Epithelial cell of esophagus (primary cell): ENCODE results near the gene APEX1.

Source experiments
- DNase-seq: peaks from one replicate; pipeline ENCODE4 v3.0.0; 2010; ENCODE audit warnings: low read depth
- H3K4me3 ChIP-seq: 2 replicates; pipeline ENCODE4 v1.5.1; 2011; ENCODE audit warnings: mild to moderate bottlenecking, low read length, control low read depth
- TF ChIP-seq, protein P1 (sequence below): IDR thresholded peaks from 2 replicates; pipeline ENCODE4 v1.5.1; 2011; ENCODE audit warnings: low read depth, mild to moderate bottlenecking, low read length, control low read depth, inconsistent platforms; ENCODE audit not compliant: insufficient read depth; ENCODE audit errors: missing control alignments

APEX1 gene

DNA sequence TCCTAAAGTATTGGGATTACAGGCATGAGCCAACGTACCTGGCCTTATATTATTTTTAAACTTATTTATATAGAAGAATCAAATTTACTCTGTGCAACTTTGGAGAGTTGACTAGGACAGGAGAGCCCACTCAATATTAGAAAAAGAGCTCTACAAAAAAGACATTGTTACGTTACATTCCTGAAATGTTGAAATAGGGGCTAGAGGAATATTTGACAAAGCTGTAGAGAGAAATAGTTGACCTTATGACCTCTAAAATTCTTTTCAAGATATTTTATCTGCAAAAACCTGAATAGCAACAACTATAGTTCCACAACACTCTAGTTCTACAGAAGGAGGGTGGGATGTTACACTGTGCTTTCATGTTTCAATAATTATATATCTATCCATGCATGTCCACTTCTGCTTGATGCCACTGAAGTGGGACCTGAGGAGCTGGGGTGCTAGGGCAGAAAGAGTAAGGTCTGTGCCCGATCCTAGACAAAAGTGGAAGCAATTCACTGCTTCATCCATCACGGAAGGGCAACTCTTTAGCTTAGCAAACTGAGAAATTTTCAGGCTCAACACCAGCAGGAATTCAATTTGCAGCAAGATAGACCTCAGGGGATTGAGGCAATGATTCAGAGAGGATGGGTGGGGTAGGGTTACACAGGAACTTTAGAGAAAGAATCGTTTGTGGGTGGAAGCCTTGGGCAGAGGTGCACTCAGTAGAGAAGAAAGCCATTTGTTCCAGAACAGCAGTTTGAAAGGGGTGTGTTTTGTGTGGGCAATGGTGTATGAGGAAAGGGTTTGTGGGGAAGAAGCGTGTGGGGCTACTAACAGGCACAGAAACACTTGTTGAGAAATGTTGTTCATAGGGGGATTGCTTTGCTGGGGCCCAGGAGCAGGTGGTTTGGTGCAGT, 34.3 kb downstream of the APEX1 start:
- H3K4me3 ChIP-seq = no peak overlapping the region
- peak; percentile 79 for DNase-seq
- TF ChIP-seq, protein P1, sequence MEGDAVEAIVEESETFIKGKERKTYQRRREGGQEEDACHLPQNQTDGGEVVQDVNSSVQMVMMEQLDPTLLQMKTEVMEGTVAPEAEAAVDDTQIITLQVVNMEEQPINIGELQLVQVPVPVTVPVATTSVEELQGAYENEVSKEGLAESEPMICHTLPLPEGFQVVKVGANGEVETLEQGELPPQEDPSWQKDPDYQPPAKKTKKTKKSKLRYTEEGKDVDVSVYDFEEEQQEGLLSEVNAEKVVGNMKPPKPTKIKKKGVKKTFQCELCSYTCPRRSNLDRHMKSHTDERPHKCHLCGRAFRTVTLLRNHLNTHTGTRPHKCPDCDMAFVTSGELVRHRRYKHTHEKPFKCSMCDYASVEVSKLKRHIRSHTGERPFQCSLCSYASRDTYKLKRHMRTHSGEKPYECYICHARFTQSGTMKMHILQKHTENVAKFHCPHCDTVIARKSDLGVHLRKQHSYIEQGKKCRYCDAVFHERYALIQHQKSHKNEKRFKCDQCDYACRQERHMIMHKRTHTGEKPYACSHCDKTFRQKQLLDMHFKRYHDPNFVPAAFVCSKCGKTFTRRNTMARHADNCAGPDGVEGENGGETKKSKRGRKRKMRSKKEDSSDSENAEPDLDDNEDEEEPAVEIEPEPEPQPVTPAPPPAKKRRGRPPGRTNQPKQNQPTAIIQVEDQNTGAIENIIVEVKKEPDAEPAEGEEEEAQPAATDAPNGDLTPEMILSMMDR = no peak

DNA sequence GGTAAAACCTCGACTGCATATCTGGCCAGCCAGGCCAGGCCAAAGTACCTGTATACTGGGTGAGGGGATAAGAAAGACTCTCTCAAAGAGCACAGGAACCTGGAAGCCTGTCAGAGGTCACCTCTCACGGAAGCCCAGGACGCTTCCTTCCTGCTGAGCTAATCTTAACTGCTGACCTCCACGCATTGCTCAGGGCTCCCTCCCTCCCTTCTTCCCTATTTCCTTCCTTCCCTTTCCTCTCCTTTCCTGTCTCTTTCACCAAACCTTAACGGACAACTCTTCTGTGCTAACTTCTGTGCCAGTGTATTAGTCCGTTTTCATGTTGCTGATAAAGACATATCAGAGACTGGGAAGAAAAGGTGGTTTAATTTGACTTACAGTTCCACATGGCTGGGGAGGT, 35.5 kb downstream of the APEX1 start:
- no peak overlapping the region for H3K4me3 ChIP-seq
- TF ChIP-seq, protein P1 = no peak
- no peak for DNase-seq

DNA sequence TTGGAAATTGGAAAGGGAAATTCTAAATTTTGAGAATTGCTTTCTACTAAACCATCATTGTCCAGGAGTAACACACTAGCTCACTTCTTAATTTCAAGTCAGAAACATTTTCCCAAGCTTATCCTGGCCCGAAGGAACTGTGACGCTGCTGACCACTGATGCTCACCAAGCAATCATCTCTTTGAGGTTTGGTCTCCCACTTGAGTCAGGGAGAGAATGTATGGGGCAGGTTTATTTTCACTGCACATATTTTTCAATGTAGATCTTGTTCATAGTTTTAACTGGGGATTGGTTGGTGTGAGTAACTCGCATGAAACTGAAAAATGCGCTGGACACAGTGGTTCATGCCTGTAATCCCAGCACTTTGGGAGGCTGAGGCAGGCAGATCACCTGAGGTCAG, 37.5 kb downstream of the APEX1 start:
- TF ChIP-seq, protein P1 = no peak
- no peak for DNase-seq
- H3K4me3 ChIP-seq = no peak overlapping the region

DNA sequence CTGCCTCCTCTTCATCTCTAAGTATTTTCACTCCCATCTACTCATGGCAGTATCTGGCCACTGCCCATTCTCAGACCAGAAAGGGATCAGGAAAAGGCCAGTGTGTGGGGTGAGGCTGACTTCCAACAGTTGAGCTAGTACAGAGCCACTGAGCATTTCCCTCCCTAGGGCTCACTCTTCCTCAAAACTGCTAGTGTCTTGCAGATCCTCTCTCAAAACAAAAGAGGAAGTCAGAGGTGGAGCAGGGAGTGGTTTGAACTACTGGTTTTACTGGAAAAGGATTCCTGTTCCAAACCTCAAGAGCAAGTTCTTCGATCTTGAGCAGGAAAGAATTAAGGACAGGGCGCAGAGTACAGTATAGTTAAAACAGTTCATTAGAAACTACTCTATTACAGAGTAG, 38.6 kb downstream of the APEX1 start:
- TF ChIP-seq, protein P1 = no peak
- H3K4me3 ChIP-seq = no peak overlapping the region
- DNase-seq = peak; percentile 72

DNA sequence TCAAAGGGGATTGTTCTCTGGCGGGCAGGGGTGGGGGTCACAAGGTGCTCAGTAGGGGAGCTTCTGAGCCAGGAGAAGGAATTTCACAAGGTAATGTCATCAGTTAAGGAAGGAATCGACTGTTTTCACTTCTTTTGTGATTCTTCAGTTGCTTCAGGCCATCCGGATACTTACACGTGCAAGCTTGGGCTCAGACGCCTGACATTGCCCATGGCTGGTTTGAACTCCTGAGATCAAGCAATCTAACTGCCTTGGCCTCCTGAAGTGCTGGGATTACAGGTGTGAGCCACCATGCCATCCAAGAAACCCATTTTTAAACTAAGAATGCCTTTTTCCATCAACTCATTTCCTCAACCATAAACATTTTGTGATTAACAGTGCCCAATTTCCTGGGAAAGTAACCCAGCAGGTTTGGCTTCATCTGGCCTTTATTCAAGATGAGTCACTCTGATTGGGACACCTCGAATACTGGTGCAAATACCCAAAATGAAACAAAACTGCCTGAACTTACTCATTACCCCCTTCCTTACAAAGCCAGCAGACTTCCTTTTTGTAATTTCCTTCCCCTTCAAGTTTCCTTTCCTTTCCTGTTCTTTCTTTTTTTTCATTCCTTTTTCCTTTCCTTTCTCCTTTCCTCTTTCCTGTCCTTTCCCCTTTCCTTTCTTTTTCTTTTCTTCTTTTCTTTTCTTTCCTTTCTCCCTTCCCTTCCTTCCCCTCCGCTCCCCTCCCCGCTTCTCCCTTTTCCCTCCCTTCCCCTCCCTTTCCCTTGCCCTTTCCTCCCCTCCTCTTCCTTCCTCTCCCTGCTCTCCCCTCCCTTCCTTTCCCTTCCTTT, 40.1 kb downstream of the APEX1 start:
- H3K4me3 ChIP-seq = no peak overlapping the region
- DNase-seq = peak; percentile 90
- TF ChIP-seq, protein P1 = no peak

DNA sequence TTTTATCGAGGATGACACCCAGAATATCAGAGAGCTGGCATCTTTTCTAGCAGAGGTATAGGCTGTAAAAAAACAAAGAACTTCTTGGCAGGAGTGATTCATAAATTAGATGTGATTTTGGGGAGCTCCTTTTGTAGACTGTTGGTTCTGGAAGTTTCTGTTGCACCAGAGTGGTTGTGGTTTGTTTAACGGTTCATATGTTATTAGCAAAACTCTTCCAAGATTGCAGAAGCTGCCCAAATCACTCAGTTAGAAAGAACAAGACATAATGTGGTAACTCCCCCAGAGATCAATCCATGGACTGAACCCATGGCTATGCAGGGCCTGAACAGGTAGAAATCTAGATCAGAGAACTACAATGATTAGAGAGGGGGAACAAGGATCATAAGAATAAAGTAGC, 43.6 kb downstream of the APEX1 start:
- DNase-seq = no peak
- no peak overlapping the region for H3K4me3 ChIP-seq
- TF ChIP-seq, protein P1 = no peak
